ENCODE data around the gene CCDC57. TPM values are rescaled to one million over a fixed set of nuclear protein-coding genes. Genes with fewer than 3 reads are reported as not detected.

Gene CCDC57
- total RNA-seq, 2 donors from 2014 or later: 57.6 to 62.8 TPM

GRCh38 chr17:82061047-82061925 is 151.4 kb downstream of the CCDC57 start:
- H3K36me3 ChIP-seq: peaks cover 5 to 17% of the 10 kb centered on the region in 2 donors
- H3K4me3 ChIP-seq: no peak overlapping the region
- no peaks in the 10 kb centered on the region for H3K27me3 ChIP-seq (replicated peaks; ENCODE audit: insufficient read depth)
- WGBS: 83% methylated on average over 27 of the region's 34 CpGs
- TF ChIP-seq CTCF (IDR thresholded peaks at IDR 0.05) (no peak), POLR2AphosphoS5 (IDR thresholded peaks at IDR 0.05) (peak; percentile 77), POLR2A (IDR thresholded peaks at IDR 0.05) (no peak)
- peak; percentile 49 for DNase-seq (ENCODE audit: low spot score)
- H3K9me3 ChIP-seq: no peaks in the 10 kb centered on the region
- peak overlapping the region; percentile 5 to 85 for H3K27ac ChIP-seq
- peaks cover 20% of the 10 kb centered on the region for H3K4me1 ChIP-seq (replicated peaks)
- intact Hi-C loops (cut with DNase I): no loop called here

GRCh38 chr17:82060614-82061013 is 152.0 kb downstream of the CCDC57 start:
- Histone ChIP-seq H3K4me3 (no peak overlapping the region), H3K4me1 (replicated peaks) (peaks cover 20% of the 10 kb centered on the region), H3K36me3 (peaks cover 7 to 24% of the 10 kb centered on the region in 2 donors), H3K27me3 (replicated peaks; ENCODE audit: insufficient read depth) (no peaks in the 10 kb centered on the region), H3K27ac (peak overlapping the region in 1 of 2 donors; percentile 85), H3K9me3 (no peaks in the 10 kb centered on the region)
- no peak for DNase-seq (ENCODE audit: low spot score)
- TF ChIP-seq POLR2AphosphoS5 (IDR thresholded peaks at IDR 0.05) (no peak), CTCF (IDR thresholded peaks at IDR 0.05) (no peak)
- WGBS: 92% methylated on average over 13 of the region's 14 CpGs
- intact Hi-C loops (cut with DNase I): no loop called here

- peaks cover 20% of the 10 kb centered on the region for H3K4me1 ChIP-seq (replicated peaks)
- no peak overlapping the region for H3K4me3 ChIP-seq
- intact Hi-C loops (cut with DNase I): no loop called here
- no peaks in the 10 kb centered on the region for H3K27me3 ChIP-seq (replicated peaks; ENCODE audit: insufficient read depth)
- H3K36me3 ChIP-seq: peaks cover 7 to 28% of the 10 kb centered on the region in 2 donors
- no peaks in the 10 kb centered on the region for H3K9me3 ChIP-seq
- TF ChIP-seq CTCF (IDR thresholded peaks at IDR 0.05): no peak
- TF ChIP-seq POLR2AphosphoS5 (IDR thresholded peaks at IDR 0.05): no peak
- no peak for TF ChIP-seq POLR2A (IDR thresholded peaks at IDR 0.05)
- 80% methylated on average over 15 of the region's 16 CpGs for WGBS
- H3K27ac ChIP-seq: peak overlapping the region in 1 of 2 donors; percentile 35
- DNase-seq (ENCODE audit: low spot score): no peak
Observed at GRCh38 chr17:82060001-82060380, 152.7 kb downstream of the CCDC57 start.

GRCh38 chr17:82059272-82060000 is 153.2 kb downstream of the CCDC57 start:
- intact Hi-C loops (cut with DNase I): no loop called here
- DNase-seq (ENCODE audit: low spot score): no peak
- Histone ChIP-seq H3K27me3 (replicated peaks; ENCODE audit: insufficient read depth) (no peaks in the 10 kb centered on the region), H3K27ac (peak overlapping the region in 1 of 2 donors; percentile 35), H3K9me3 (no peaks in the 10 kb centered on the region), H3K4me1 (replicated peaks) (peaks cover 18% of the 10 kb centered on the region), H3K36me3 (peaks cover 11 to 34% of the 10 kb centered on the region in 2 donors), H3K4me3 (no peak overlapping the region)
- TF ChIP-seq POLR2AphosphoS5 (IDR thresholded peaks at IDR 0.05): no peak
- no peak for TF ChIP-seq CTCF (IDR thresholded peaks at IDR 0.05)
- TF ChIP-seq POLR2A (IDR thresholded peaks at IDR 0.05): no peak
- 72% methylated on average over 19 of the region's 19 CpGs for WGBS
